Pancreas (tissue), 10 donors: ENCODE data around the gene ARF1. TPM values are rescaled to one million over a fixed set of nuclear protein-coding genes. Genes with fewer than 3 reads are reported as not detected.
A peak's percentile ranks its signal among the peaks of the same experiment; 100 is the strongest.

Source experiments
- ATAC-seq, 4 donors: fragments of 200-7000 bp; cut with Tn5 transposase; one replicate each; pipeline versions ENCODE4 v1.8.0 to v1.9.1; 2020; ENCODE audit warnings: mild to moderate bottlenecking in 4 of 4, moderate library complexity in 4 of 4
- DNase-seq, 6 donors: peaks; one replicate each; pipeline ENCODE4 v3.0.0-alpha.2; 2020
- FAIRE-seq: peaks from 2 replicates; lab custom pipeline; 2012; peaks lifted over from hg19 to GRCh38; lab: Jason Lieb, UNC
- H3K27ac ChIP-seq, 4 donors: fragments of 200-600 bp; sonication (generic); 1 replicate in 3 of 4; 2 replicates in 1 of 4; pipeline versions ENCODE4 v1.5.0 to v1.8.0; 2020
- H3K27me3 ChIP-seq, 4 donors: fragments of 200-600 bp; one replicate each; pipeline ENCODE4 v1.8.0; 2021
- H3K36me3 ChIP-seq, 3 donors: fragments of 200-600 bp; sonication (generic) in 1 of 3; one replicate each; pipeline versions ENCODE4 v1.5.0 to v1.8.0; 2020 to 2021
- H3K4me1 ChIP-seq, 3 donors: fragments of 200-600 bp; one replicate each; pipeline ENCODE4 v1.8.0; 2021
- H3K4me3 ChIP-seq, 4 donors: fragments of 200-600 bp; sonication (generic) in 2 of 4; one replicate each; pipeline versions ENCODE4 v1.5.0 to v1.8.0; 2020 to 2021
- H3K9me3 ChIP-seq, 4 donors: fragments of 200-600 bp; one replicate each; pipeline ENCODE4 v1.8.0; 2021
- CTCF ChIP-seq, 4 donors: fragments of 200-600 bp; sonication (generic) in 3 of 4; IDR thresholded peaks; one replicate each; pipeline versions ENCODE4 v1.5.0 to v1.8.0; 2021; ENCODE audit warnings: antibody characterized with exemption in 4 of 4
- WGBS, 2 donors: extraction: QIAGEN DNeasy Blood & Tissue Kit; methylation state at CpG; one replicate each; pipeline ENCODE4 v1.1.7; 2013; 5-methylcytosine and 5-hydroxymethylcytosine counted together
- intact Hi-C, 3 donors: fragments of 100-400 bp; cut with DNase I; formaldehyde crosslinking; loops; one replicate each; pipeline versions ENCODE4 v1.11.1 to v1.14.2; 2022
- polyA plus RNA-seq, 2 donors: library from polyadenylated mRNA; stranded (reverse); fragments of 200-250 nt; gene quantifications; one replicate each; pipeline ENCODE4 v1.2.3, GENCODE V29; 2013
- total RNA-seq, 6 donors: library from RNA; stranded (reverse); fragmentation: NEBNext Ultra II Directional in 4 of 6; extraction: Animal tissue kit (Norgen Biotek cat#: 25700) in 4 of 6; gene quantifications; one replicate each; pipeline versions ENCODE4 v1.2.1 to v1.2.4, GENCODE V29; 2021 to 2023
- donor health status: healthy with polysubstance abuse.
- donor health status: DM: no; HTN: no; CAD: no; lungs with moderate emphysema.
- donor health status: DM: no; HTN: no; CAD: no.
- donor health status: control.
- donor health status: control.
- donor health status: Bipolar disorder and iron deficiency.
- donor health status: DM: yes; HTN: yes; CAD: no.
- donor health status: DM: no; HTN: no; CAD: no.
- donor health status: DM: no; HTN: no; CAD: no.
- donor health status: DM: yes; HTN: yes; CAD: no.

The ARF1 gene
- total and polyA plus RNA-seq, 8 donors: 160 to 251 (median 205) TPM

GRCh38 chr1:228084325-228084724 lies 1.8 kb downstream of the ARF1 start:
- Histone ChIP-seq H3K4me1 (peaks cover 49 to 64% (median 52%) of the 10 kb centered on the region in 3 donors), H3K4me3 (peak overlapping the region; percentile 84 to 96 (median 86)), H3K27me3 (no peaks in the 10 kb centered on the region), H3K36me3 (no peaks in the 10 kb centered on the region), H3K9me3 (no peaks in the 10 kb centered on the region), H3K27ac (peak overlapping the region in 2 of 4 donors; percentile 99)
- ATAC-seq (peak in 2 of 4 donors; percentile 9 to 19), FAIRE-seq (no peak), DNase-seq (peak in 1 of 6 donors; percentile 22)
- intact Hi-C loops: no loop called here
- TF ChIP-seq CTCF (IDR thresholded peaks at IDR 0.05): no peak
- 6 to 9% methylated on average over 3 of the region's 3 CpGs for WGBS, 2 donors

GRCh38 chr1:228084797-228085196 lies 2.3 kb downstream of the ARF1 start:
- Histone ChIP-seq H3K27ac (peak overlapping the region in 3 of 4 donors; percentile 13 to 99 (median 65)), H3K9me3 (no peaks in the 10 kb centered on the region), H3K36me3 (no peaks in the 10 kb centered on the region), H3K27me3 (no peaks in the 10 kb centered on the region), H3K4me1 (peaks cover 54 to 69% (median 57%) of the 10 kb centered on the region in 3 donors), H3K4me3 (peak overlapping the region in 3 of 4 donors; percentile 85 to 96 (median 86))
- WGBS, 2 donors: 19 to 20% methylated on average over 5 of the region's 5 CpGs
- TF ChIP-seq CTCF (IDR thresholded peaks at IDR 0.05): no peak
- intact Hi-C loops: no loop called here
- FAIRE-seq (no peak), DNase-seq (peak in 1 of 6 donors; percentile 30), ATAC-seq (no peak)

GRCh38 chr1:228085287-228085951 lies 2.9 kb downstream of the ARF1 start:
- Histone ChIP-seq H3K36me3 (no peaks in the 10 kb centered on the region), H3K4me3 (peak overlapping the region in 2 of 4 donors; percentile 85 to 96), H3K9me3 (no peaks in the 10 kb centered on the region), H3K4me1 (peaks cover 60 to 75% (median 63%) of the 10 kb centered on the region in 3 donors), H3K27ac (peak overlapping the region in 3 of 4 donors; percentile 13 to 99 (median 65)), H3K27me3 (no peaks in the 10 kb centered on the region)
- WGBS, 2 donors: 4 to 8% methylated on average over 6 of the region's 6 CpGs
- intact Hi-C loops: no loop called here
- FAIRE-seq (no peak), ATAC-seq (no peak), DNase-seq (peak in 2 of 6 donors; percentile 18 to 50)
- no peak for TF ChIP-seq CTCF (IDR thresholded peaks at IDR 0.05)

GRCh38 chr1:228087771-228088251 lies 5.3 kb downstream of the ARF1 start:
- intact Hi-C loops: no loop called here
- H3K27me3 ChIP-seq: no peaks in the 10 kb centered on the region
- H3K9me3 ChIP-seq: no peaks in the 10 kb centered on the region
- H3K36me3 ChIP-seq: no peaks in the 10 kb centered on the region
- DNase-seq: peak in 3 of 6 donors; percentile 40 to 51 (median 46)
- WGBS, 2 donors: 28 to 33% methylated on average over 7 of the region's 7 CpGs
- H3K4me3 ChIP-seq: peak overlapping the region in 1 of 4 donors; percentile 15
- TF ChIP-seq CTCF (IDR thresholded peaks at IDR 0.05): no peak
- peak overlapping the region in 2 of 4 donors; percentile 6 to 46 for H3K27ac ChIP-seq
- ATAC-seq: peak in 1 of 4 donors; percentile 3
- no peak for FAIRE-seq
- H3K4me1 ChIP-seq: peaks cover 69 to 83% (median 76%) of the 10 kb centered on the region in 3 donors
